ENCODE measurements around the gene PTRHD1.

GRCh38 chr2:24831221-24832072 is 38.3 kb upstream of the PTRHD1 start:
- TF ChIP-seq POLR2A (IDR thresholded peaks at IDR 0.05) (no peak), POLR2AphosphoS5 (IDR thresholded peaks at IDR 0.05) (no peak), CTCF (IDR thresholded peaks at IDR 0.05) (no peak)
